SK-N-SH (cell line): ENCODE results near the gene FLYWCH1. TPM values are rescaled to one million over a fixed set of nuclear protein-coding genes. Genes with fewer than 3 reads are reported as not detected.

Experiments used
- CTCF ChIA-PET: fragments of 300-600, 350-600 bp; formaldehyde crosslinking; extraction: SDS; loops from one replicate; lab custom pipeline; 2021; lab: Yijun Ruan, JAX
- POLR2A ChIA-PET: fragments of 350-600 bp; sonication (Branson Sonifier 250); formaldehyde crosslinking; extraction: SDS; loops from one replicate; lab custom pipeline; 2020; ENCODE audit warnings: antibody characterized with exemption, inconsistent platforms; lab: Yijun Ruan, JAX
- DNase-seq: peaks from one replicate; pipeline ENCODE4 v3.0.0; 2012
- H2AFZ ChIP-seq: fragments of 200-600 bp; sonication (generic); 2 replicates; pipeline ENCODE4 v1.8.1; 2016; ENCODE audit warnings: antibody characterized with exemption, mild to moderate bottlenecking, low read depth
- H3F3A ChIP-seq: fragments of 200-600 bp; sonication (generic); replicated peaks from 2 replicates; pipeline ENCODE3; 2016; ENCODE audit warnings: antibody characterized with exemption, mild to moderate bottlenecking; ENCODE audit not compliant: insufficient read depth
- H3K27ac ChIP-seq, 2 experiments: fragments of 200-500 bp in 1 of 2; fragments of 200-600 bp in 1 of 2; sonication (Bioruptor generic) in 1 of 2; sonication (generic), shearing (Covaris generic) in 1 of 2; 2 replicates each; pipeline versions ENCODE4 v1.5.1 to v1.6.1; 2014 to 2016; ENCODE audit warnings: low read depth in 2 of 2, inconsistent platforms in 1 of 2, low read length in 1 of 2, mild to moderate bottlenecking in 1 of 2, mixed read lengths in 1 of 2
- H3K27me3 ChIP-seq: fragments of 200-600 bp; sonication (generic), shearing (Covaris generic); 2 replicates; pipeline ENCODE4 v1.6.1; 2016; ENCODE audit warnings: mixed run types; ENCODE audit not compliant: insufficient read depth
- H3K36me3 ChIP-seq, 2 experiments: fragments of 200-500 bp in 1 of 2; fragments of 200-600 bp in 1 of 2; sonication (Bioruptor generic) in 1 of 2; sonication (generic) in 1 of 2; replicated peaks in 1 of 2; 2 replicates each; pipeline versions ENCODE3 to v1.5.1; 2014 to 2016; ENCODE audit warnings: low read length in 1 of 2, mild to moderate bottlenecking in 1 of 2; ENCODE audit not compliant: insufficient read depth in 2 of 2, control insufficient read depth in 1 of 2
- H3K4me1 ChIP-seq, 2 experiments: fragments of 200-500 bp in 1 of 2; fragments of 200-600 bp in 1 of 2; sonication (Bioruptor generic) in 1 of 2; sonication (generic), shearing (Covaris generic) in 1 of 2; 2 replicates each; pipeline versions ENCODE4 v1.5.1 to v1.6.1; 2014 to 2016; ENCODE audit warnings: low read depth in 1 of 2, low read length in 1 of 2, mixed run types in 1 of 2; ENCODE audit not compliant: insufficient read depth in 2 of 2, control insufficient read depth in 1 of 2
- H3K4me2 ChIP-seq: fragments of 200-600 bp; sonication (generic), shearing (Covaris generic); 2 replicates; pipeline ENCODE4 v1.6.1; 2017; ENCODE audit warnings: mixed run types
- H3K4me3 ChIP-seq, 2 experiments: fragments of 200-500 bp in 1 of 2; fragments of 200-600 bp in 1 of 2; sonication (Bioruptor generic) in 1 of 2; sonication (generic), shearing (Covaris generic) in 1 of 2; 2 replicates each; pipeline versions ENCODE4 v1.5.1 to v1.8.1; 2014 to 2016; ENCODE audit warnings: low read depth in 2 of 2, inconsistent platforms in 1 of 2, low read length in 1 of 2, mild to moderate bottlenecking in 1 of 2, mixed read lengths in 1 of 2, moderate library complexity in 1 of 2
- H3K79me2 ChIP-seq: fragments of 200-600 bp; sonication (generic); 2 replicates; pipeline ENCODE4 v1.8.1; 2017; ENCODE audit warnings: mild to moderate bottlenecking; ENCODE audit not compliant: insufficient read depth
- H3K9ac ChIP-seq: fragments of 200-600 bp; sonication (generic); 2 replicates; pipeline ENCODE4 v1.6.1; 2017; ENCODE audit warnings: mixed run types
- H3K9me2 ChIP-seq: fragments of 200-600 bp; sonication (generic); 2 replicates; pipeline ENCODE4 v1.6.1; 2017; ENCODE audit warnings: mixed run types
- H3K9me3 ChIP-seq: fragments of 200-600 bp; sonication (generic); 2 replicates; pipeline ENCODE4 v1.6.1; 2017; ENCODE audit warnings: mixed run types, mild to moderate bottlenecking, moderate library complexity
- H4K20me1 ChIP-seq: fragments of 200-600 bp; sonication (generic); 2 replicates; pipeline ENCODE4 v1.6.1; 2017; ENCODE audit warnings: mild to moderate bottlenecking, mixed run types; ENCODE audit not compliant: insufficient read depth
- CHD2 ChIP-seq: fragments of 150-350 bp; IDR thresholded peaks from 2 replicates; pipeline ENCODE4 v1.6.1; 2018; ENCODE audit warnings: low read length; ENCODE audit not compliant: partially characterized antibody
- CTCF ChIP-seq: fragments of 200-600 bp; sonication (generic); IDR thresholded peaks from 2 replicates; pipeline ENCODE4 v1.6.1; 2017; ENCODE audit warnings: antibody characterized with exemption, mild to moderate bottlenecking, moderate library complexity
- ELF1 ChIP-seq: IDR thresholded peaks from 2 replicates; pipeline ENCODE4 v1.4.0; 2012
- FOXJ3 ChIP-seq: sonication (generic); formaldehyde crosslinking; IDR thresholded peaks from 2 replicates; pipeline ENCODE4 v1.5.1; 2020; ENCODE audit warnings: mild to moderate bottlenecking, missing genetic modification reagents
- FOXM1 ChIP-seq: IDR thresholded peaks from 2 replicates; pipeline ENCODE4 v1.4.0; 2012; ENCODE audit warnings: low read depth, mild to moderate bottlenecking
- GABPA ChIP-seq: IDR thresholded peaks from 2 replicates; pipeline ENCODE4 v1.4.0; 2012; ENCODE audit warnings: low read depth, mild to moderate bottlenecking
- GATA2 ChIP-seq: sonication (generic); formaldehyde crosslinking; IDR thresholded peaks from 2 replicates; pipeline ENCODE4 v1.5.0; 2020; ENCODE audit warnings: mild to moderate bottlenecking, missing genetic modification reagents
- MXI1 ChIP-seq: IDR thresholded peaks from 2 replicates; pipeline ENCODE4 v1.6.1; 2012; ENCODE audit warnings: mild to moderate bottlenecking, low read depth, low read length, improper control_type of control experiment
- NFIC ChIP-seq: IDR thresholded peaks from 2 replicates; pipeline ENCODE4 v1.4.0; 2012; ENCODE audit warnings: borderline replicate concordance
- NRF1 ChIP-seq: IDR thresholded peaks from 2 replicates; pipeline ENCODE4 v1.6.1; 2012; ENCODE audit warnings: low read depth, mild to moderate bottlenecking, low read length
- SMC3 ChIP-seq: IDR thresholded peaks from 2 replicates; pipeline ENCODE4 v1.6.1; 2012; ENCODE audit warnings: low read depth, low read length, improper control_type of control experiment
- TAF1 ChIP-seq: IDR thresholded peaks from 2 replicates; pipeline ENCODE4 v1.6.1; 2012; ENCODE audit warnings: low read depth, mild to moderate bottlenecking, low read length, moderate library complexity, borderline replicate concordance
- TCF12 ChIP-seq: IDR thresholded peaks from 2 replicates; pipeline ENCODE4 v1.4.0; 2012
- WGBS: methylation state at CpG from one replicate; pipeline ENCODE4 v1.1.6; 2017; ENCODE audit warnings: low lambda C conversion rate; 5-methylcytosine and 5-hydroxymethylcytosine counted together
- polyA plus RNA-seq, 3 experiments: library from polyadenylated mRNA; depleted of rRNA; stranded (reverse); fragments of >200 nt; gene quantifications; 2 replicates each; pipeline ENCODE4 v1.2.3, GENCODE V29; 2012
- TF ChIP-seq, protein P1 (sequence below): IDR thresholded peaks from 2 replicates; pipeline ENCODE4; 2012

Gene FLYWCH1
- polyA plus RNA-seq, 1 of the 3 experiments (the other 2 are of a cell fraction) = 30.1 TPM

DNA sequence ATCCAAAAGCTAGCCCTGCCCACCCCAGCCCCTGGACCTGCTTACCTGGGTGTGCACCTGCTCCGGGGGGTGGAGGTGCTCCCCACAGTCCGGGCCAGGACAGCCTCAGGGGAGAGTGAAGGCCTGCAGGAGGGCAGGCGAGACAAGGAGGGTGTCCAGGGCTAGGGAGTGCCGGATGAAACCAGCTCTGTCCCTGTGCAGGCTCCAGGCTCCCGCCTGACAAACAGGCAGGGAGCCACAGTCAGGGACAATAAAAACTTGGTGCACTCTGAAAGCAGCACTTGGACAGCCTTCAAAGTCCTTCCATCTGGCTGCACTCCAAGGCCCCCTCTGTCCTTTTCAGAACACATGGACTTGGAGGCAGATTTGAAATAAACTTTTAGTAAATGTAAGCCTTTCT, 61.4 kb downstream of the FLYWCH1 start:
- no CpG with 5 or more reads among the region's 5 CpGs for WGBS
- no peak for DNase-seq
- H3K27ac ChIP-seq = no peak overlapping the region; a peak in 1 of 4 replicates
- peaks cover 8% of the 10 kb centered on the region for H3F3A ChIP-seq
- TF ChIP-seq NFIC = no peak
- ChIA-PET CTCF (interaction anchor here (2.0 to 2.3 kb wide), 2 partner anchors 10 to 58 kb away, joined by 7 to 12 read pairs; partner anchors contain the start of gene KREMEN2), POLR2A (no interaction called here)
- peaks cover 31% of the 10 kb centered on the region; the same call in 1 of the 2 replicates for H4K20me1 ChIP-seq
- no peaks in the 10 kb centered on the region for H3K9me2 ChIP-seq
- no peaks in the 10 kb centered on the region for H3K27me3 ChIP-seq
- H3K36me3 ChIP-seq = no peaks in the 10 kb centered on the region
- no peak overlapping the region for H3K4me2 ChIP-seq
- no peak overlapping the region for H3K4me3 ChIP-seq
- H3K9ac ChIP-seq = no peak overlapping the region
- H3K9me3 ChIP-seq = no peaks in the 10 kb centered on the region
- peaks cover 4% of the 10 kb centered on the region; the same call in 1 of the 2 replicates for H3K79me2 ChIP-seq
- H3K4me1 ChIP-seq = peaks cover 0 to 36% of the 10 kb centered on the region in 2 experiments; a peak in 1 of 4 replicates
- H2AFZ ChIP-seq = no peak overlapping the region

DNA sequence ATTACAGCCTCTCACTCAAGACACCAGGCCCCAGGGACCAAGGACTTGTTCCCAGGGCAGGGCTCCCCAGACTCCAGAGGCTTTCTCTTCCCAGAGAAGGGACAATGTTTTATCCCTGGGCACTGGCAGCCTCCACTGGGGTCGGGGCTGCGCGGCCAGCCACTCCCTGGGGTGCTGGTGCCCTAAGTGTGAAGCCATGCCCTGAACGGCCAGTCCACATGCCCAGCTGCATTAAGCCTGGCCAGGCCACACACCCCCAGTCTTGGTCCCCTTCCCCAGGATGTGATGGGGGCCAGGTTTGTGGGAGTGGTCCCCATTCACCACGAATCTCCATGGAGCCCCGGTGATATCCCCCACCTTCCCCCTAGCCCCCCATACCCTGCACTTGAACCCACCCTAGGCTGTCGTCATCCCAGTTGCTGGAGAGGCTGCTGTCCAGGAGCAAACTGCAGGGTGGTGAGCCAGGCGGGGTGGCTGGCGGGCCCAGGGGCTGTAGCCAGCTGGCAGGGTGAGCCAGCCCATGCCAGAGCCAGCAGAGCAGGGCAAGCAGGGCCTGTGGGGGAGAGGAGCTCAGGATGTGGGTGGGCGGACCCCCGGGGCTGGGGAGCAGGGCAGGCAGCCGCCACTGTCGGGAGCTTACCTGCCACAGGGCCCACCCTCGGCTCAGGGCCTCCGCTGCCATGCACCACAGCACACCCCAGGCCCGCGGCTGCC, 62.0 kb downstream of the FLYWCH1 start:
- Histone ChIP-seq H3K9ac (no peak overlapping the region), H3K27ac (no peak overlapping the region; a peak in 1 of 4 replicates), H2AFZ (no peak overlapping the region), H4K20me1 (peaks cover 31% of the 10 kb centered on the region; the same call in 1 of the 2 replicates), H3K9me3 (no peaks in the 10 kb centered on the region), H3K79me2 (peaks cover 4% of the 10 kb centered on the region; the same call in 1 of the 2 replicates), H3K36me3 (no peaks in the 10 kb centered on the region), H3K27me3 (no peaks in the 10 kb centered on the region), H3K9me2 (no peaks in the 10 kb centered on the region), H3F3A (peaks cover 8% of the 10 kb centered on the region), H3K4me1 (peaks cover 0 to 31% of the 10 kb centered on the region in 2 experiments; a peak in 1 of 4 replicates), H3K4me3 (no peak overlapping the region), H3K4me2 (no peak overlapping the region)
- 96% methylated on average over 10 of the region's 17 CpGs for WGBS
- TF ChIP-seq CHD2 (no peak), NRF1 (no peak), TCF12 (no peak), NFIC (no peak), MXI1 (no peak), FOXJ3 (CRISPR knock-in tag) (no peak), SMC3 (no peak), GABPA (no peak), GATA2 (CRISPR knock-in tag) (no peak), FOXM1 (no peak), CTCF (no peak), TAF1 (no peak), ELF1 (no peak)
- TF ChIP-seq, protein P1, sequence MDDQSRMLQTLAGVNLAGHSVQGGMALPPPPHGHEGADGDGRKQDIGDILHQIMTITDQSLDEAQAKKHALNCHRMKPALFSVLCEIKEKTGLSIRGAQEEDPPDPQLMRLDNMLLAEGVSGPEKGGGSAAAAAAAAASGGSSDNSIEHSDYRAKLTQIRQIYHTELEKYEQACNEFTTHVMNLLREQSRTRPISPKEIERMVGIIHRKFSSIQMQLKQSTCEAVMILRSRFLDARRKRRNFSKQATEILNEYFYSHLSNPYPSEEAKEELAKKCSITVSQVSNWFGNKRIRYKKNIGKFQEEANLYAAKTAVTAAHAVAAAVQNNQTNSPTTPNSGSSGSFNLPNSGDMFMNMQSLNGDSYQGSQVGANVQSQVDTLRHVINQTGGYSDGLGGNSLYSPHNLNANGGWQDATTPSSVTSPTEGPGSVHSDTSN = no peak
- POLR2A ChIA-PET = interaction anchor here (0.9 kb wide), 1 partner anchor 9 kb away, joined by 4 read pairs; no protein-coding TSS in a partner anchor
- DNase-seq = no peak
- CTCF ChIA-PET = interaction anchor here (0.9 to 2.3 kb wide), 3 partner anchors 9 to 58 kb away, joined by 3 to 7 read pairs (median 6); no protein-coding TSS in a partner anchor
